ENCODE data around the gene ANKRD2.

ANKRD2 gene

GRCh38 chr10:97577701-97578100 is 5.1 kb downstream of the ANKRD2 start:
- no peak for TF ChIP-seq CTCF (IDR thresholded peaks at IDR 0.05; ENCODE audit: control insufficient read depth, extremely low read depth, insufficient read depth)
- DNase-seq (ENCODE audit: low read depth) = no peak
- no peak overlapping the region for H3K4me3 ChIP-seq (ENCODE audit: low read depth, low read length)

- H3K4me3 ChIP-seq (ENCODE audit: low read depth, low read length) = no peak overlapping the region
- no peak for DNase-seq (ENCODE audit: low read depth)
- TF ChIP-seq CTCF (IDR thresholded peaks at IDR 0.05; ENCODE audit: control insufficient read depth, extremely low read depth, insufficient read depth) = no peak
Measured at GRCh38 chr10:97578171-97578844, 5.7 kb downstream of the ANKRD2 start.

DNA sequence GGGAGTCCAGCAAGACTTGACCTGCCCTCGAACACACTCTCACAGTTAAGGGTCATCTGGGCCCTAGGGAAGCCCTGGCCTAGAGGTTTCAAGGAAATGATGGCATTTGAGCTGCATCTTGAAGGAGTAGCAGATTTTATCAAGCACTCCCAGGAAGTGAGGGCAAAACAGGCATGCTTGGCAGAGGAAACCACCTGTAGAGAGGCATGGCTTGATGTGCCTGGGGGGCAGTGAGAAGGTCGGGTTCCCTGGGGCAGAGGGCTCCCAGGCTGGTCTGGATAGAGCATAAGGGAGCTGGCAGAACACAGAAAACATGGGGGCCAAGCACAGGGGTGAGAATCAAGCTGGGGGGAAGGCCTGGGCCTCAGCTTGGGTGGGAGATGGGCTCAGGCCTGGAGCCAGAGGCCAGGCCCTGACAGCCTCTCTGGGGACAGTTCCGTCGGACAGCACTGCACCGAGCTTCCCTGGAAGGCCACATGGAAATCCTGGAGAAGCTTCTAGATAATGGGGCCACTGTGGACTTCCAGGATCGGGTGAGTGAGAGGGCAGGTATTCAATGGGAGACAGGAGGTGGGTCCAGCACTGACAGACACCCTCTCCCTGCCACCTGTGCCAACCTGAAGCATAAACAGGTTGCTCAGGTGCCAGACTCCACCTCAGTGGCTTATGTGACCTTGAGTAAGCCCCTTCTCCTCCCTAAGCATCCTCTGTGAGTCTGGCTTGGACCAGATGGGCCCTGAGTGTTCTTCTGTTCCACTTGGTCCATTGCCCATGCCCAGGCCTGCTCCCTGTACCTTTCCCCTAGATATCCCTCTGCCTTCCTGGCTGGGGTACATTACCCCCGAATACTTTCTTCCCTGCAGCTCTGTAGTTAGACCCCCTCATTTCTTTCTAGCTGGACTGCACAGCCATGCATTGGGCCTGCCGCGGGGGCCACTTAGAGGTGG is 8.1 kb downstream of the ANKRD2 start:
- no peak for DNase-seq (ENCODE audit: low read depth)
- no peak for TF ChIP-seq CTCF (IDR thresholded peaks at IDR 0.05; ENCODE audit: control insufficient read depth, extremely low read depth, insufficient read depth)

DNA sequence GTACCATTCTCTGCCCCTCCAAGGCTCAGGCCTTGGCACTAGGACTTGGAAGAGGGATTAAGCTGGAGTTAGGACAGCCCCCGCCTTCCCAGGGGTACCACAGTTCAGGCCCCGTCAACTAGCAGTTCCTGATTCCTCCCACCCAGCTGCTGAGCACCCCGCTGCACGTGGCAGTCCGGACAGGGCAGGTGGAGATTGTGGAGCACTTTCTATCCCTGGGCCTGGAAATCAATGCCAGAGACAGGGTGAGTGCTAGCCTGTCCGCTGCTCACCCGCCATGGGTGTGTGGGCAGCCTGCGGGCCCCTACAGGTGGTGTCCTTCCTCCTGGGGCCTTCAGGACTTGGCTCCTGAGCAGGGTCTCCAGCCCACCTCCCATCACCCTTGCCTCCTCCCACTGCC is 9.6 kb downstream of the ANKRD2 start:
- no peak for DNase-seq (ENCODE audit: low read depth)
- H3K4me3 ChIP-seq (ENCODE audit: low read depth, low read length) = no peak overlapping the region
- no peak for TF ChIP-seq CTCF (IDR thresholded peaks at IDR 0.05; ENCODE audit: control insufficient read depth, extremely low read depth, insufficient read depth)

More for the DNA sequence above, 8.1 kb downstream of the ANKRD2 start:
- H3K4me3 ChIP-seq (ENCODE audit: low read depth, low read length) = no peak overlapping the region

- no peak for DNase-seq (ENCODE audit: low read depth)
- TF ChIP-seq CTCF (IDR thresholded peaks at IDR 0.05; ENCODE audit: control insufficient read depth, extremely low read depth, insufficient read depth) = no peak
- H3K4me3 ChIP-seq (ENCODE audit: low read depth, low read length) = no peak overlapping the region
Measured at GRCh38 chr10:97583476-97583875, 10.9 kb downstream of the ANKRD2 start.

- DNase-seq (ENCODE audit: low read depth) = peak; percentile 97
- TF ChIP-seq CTCF (IDR thresholded peaks at IDR 0.05; ENCODE audit: control insufficient read depth, extremely low read depth, insufficient read depth) = no peak
- peak within 1 kb of the TSS; percentile 55 for H3K4me3 ChIP-seq (ENCODE audit: low read depth, low read length)
Measured at GRCh38 chr10:97584060-97584797, 11.7 kb downstream of the ANKRD2 start, which contains the start of gene HOGA1. Gene HOGA1, plus strand, starts transcription at chr10:97584389. Its CDS starts 315 bp downstream, at chr10:97584704.

Data from LNCaP clone FGC (cell line).